ENCODE results near the gene NR6A1.
"Not testable (repeated sequence)": the region's sequence is repeated elsewhere in the genome, so short reads cannot be mapped to it uniquely, and the experiment has no call there.

NR6A1 gene

GRCh38 chr9:124760719-124761118, 10.4 kb downstream of the NR6A1 start:
- DNase-seq (ENCODE audit: low read depth in 2 of 2): no peak

- no peak for DNase-seq (ENCODE audit: low read depth in 2 of 2)
Observed at GRCh38 chr9:124759327-124759726, 11.8 kb downstream of the NR6A1 start.

GRCh38 chr9:124758691-124759090, 12.4 kb downstream of the NR6A1 start:
- no peak for DNase-seq (ENCODE audit: low read depth in 2 of 2)

GRCh38 chr9:124758061-124758460, 13.1 kb downstream of the NR6A1 start:
- no peak for DNase-seq (ENCODE audit: low read depth in 2 of 2)

GRCh38 chr9:124757616-124758015, 13.5 kb downstream of the NR6A1 start:
- no peak for DNase-seq (ENCODE audit: low read depth in 2 of 2)

GRCh38 chr9:124756011-124756410, 15.1 kb downstream of the NR6A1 start:
- DNase-seq (ENCODE audit: low read depth in 2 of 2): no peak

GRCh38 chr9:124755061-124755460, 16.1 kb downstream of the NR6A1 start:
- DNase-seq (ENCODE audit: low read depth in 2 of 2): no peak

- DNase-seq (ENCODE audit: low read depth in 2 of 2): no peak
Observed at GRCh38 chr9:124754289-124754688, 16.8 kb downstream of the NR6A1 start.

- no peak for DNase-seq (ENCODE audit: low read depth in 2 of 2)
Observed at GRCh38 chr9:124752967-124753366, 18.1 kb downstream of the NR6A1 start.

- DNase-seq (ENCODE audit: low read depth in 2 of 2): no peak
Observed at GRCh38 chr9:124749781-124750180, 21.3 kb downstream of the NR6A1 start.

GRCh38 chr9:124749284-124749683, 21.8 kb downstream of the NR6A1 start:
- DNase-seq (ENCODE audit: low read depth in 2 of 2): no peak

- DNase-seq (ENCODE audit: low read depth in 2 of 2): no peak
Observed at GRCh38 chr9:124747065-124747464, 24.0 kb downstream of the NR6A1 start.

GRCh38 chr9:124743686-124744348, 27.3 kb downstream of the NR6A1 start:
- no peak for DNase-seq (ENCODE audit: low read depth in 2 of 2)

GRCh38 chr9:124742940-124743339, 28.2 kb downstream of the NR6A1 start:
- no peak for DNase-seq (ENCODE audit: low read depth in 2 of 2)

GRCh38 chr9:124741662-124742061, 29.4 kb downstream of the NR6A1 start:
- no peak for DNase-seq (ENCODE audit: low read depth in 2 of 2)

- DNase-seq (ENCODE audit: low read depth in 2 of 2): no peak
Observed at GRCh38 chr9:124741149-124741548, 30.0 kb downstream of the NR6A1 start.

- DNase-seq (ENCODE audit: low read depth in 2 of 2): no peak
Observed at GRCh38 chr9:124739360-124739759, 31.8 kb downstream of the NR6A1 start.

- not testable (repeated sequence) for DNase-seq (ENCODE audit: low read depth in 2 of 2)
Observed at GRCh38 chr9:124738075-124738474, 33.0 kb downstream of the NR6A1 start.

GRCh38 chr9:124735121-124735520, 36.0 kb downstream of the NR6A1 start:
- no peak for DNase-seq (ENCODE audit: low read depth in 2 of 2)

GRCh38 chr9:124734741-124735083, 36.4 kb downstream of the NR6A1 start:
- DNase-seq (ENCODE audit: low read depth in 2 of 2): not testable (repeated sequence)

- no peak for DNase-seq (ENCODE audit: low read depth in 2 of 2)
Observed at GRCh38 chr9:124733964-124734740, 37.0 kb downstream of the NR6A1 start.

- DNase-seq (ENCODE audit: low read depth in 2 of 2): no peak
Observed at GRCh38 chr9:124730772-124731171, 40.3 kb downstream of the NR6A1 start.

GRCh38 chr9:124726886-124727285, 44.2 kb downstream of the NR6A1 start:
- no peak for DNase-seq (ENCODE audit: low read depth in 2 of 2)

- DNase-seq (ENCODE audit: low read depth in 2 of 2): no peak
Observed at GRCh38 chr9:124725068-124725452, 46.1 kb downstream of the NR6A1 start.

All from stimulated activated CD4-positive, alpha-beta T cell treated with anti-CD3 and anti-CD28 coated beads, Interleukin-12 subunit alpha, Interleukin-12 subunit beta, amount 100 ng/mL, for 24 hours (primary cell).